Activated T-helper 2 cell treated with anti-CD3 and anti-CD28 coated beads, Interferon-gamma antibody, Interleukin-2, Interleukin-4, amounts not matched to agents 10 μg/mL and 5 μg/mL and 100 μg/mL, durations not matched to agents 14 hours and 24 hours and 36 hours (primary cell): Measurements from ENCODE around the gene MAPK11. TPM values are rescaled to one million over a fixed set of nuclear protein-coding genes. Genes with fewer than 3 reads are reported as not detected.
"Not testable (repeated sequence)": the region's sequence is repeated elsewhere in the genome, so short reads cannot be mapped to it uniquely, and the experiment has no call there.

Experiments
- DNase-seq: peaks from one replicate; pipeline ENCODE4 v3.0.0; 2021; ENCODE audit warnings: low spot score
- H3K27ac Mint-ChIP-seq: one replicate; pipeline ENCODE4 v1.8.0; 2021; ENCODE audit warnings: mixed read lengths
- H3K27me3 Mint-ChIP-seq: one replicate; pipeline ENCODE4 v1.8.0; 2021; ENCODE audit warnings: low read depth, mixed read lengths
- H3K36me3 Mint-ChIP-seq: one replicate; pipeline ENCODE4 v1.8.0; 2021; ENCODE audit warnings: low read depth, mixed read lengths
- H3K4me1 Mint-ChIP-seq: one replicate; pipeline ENCODE4 v1.8.0; 2021; ENCODE audit warnings: low read depth, mixed read lengths
- H3K4me3 Mint-ChIP-seq: one replicate; pipeline ENCODE4 v1.8.0; 2021; ENCODE audit warnings: low read depth, mild to moderate bottlenecking, moderate library complexity, mixed read lengths
- H3K9me3 Mint-ChIP-seq: one replicate; pipeline ENCODE4 v1.8.0; 2021; ENCODE audit warnings: mixed read lengths
- intact Hi-C: fragments of 100-400 bp; cut with micrococcal nuclease; formaldehyde crosslinking; loops from one replicate; pipeline ENCODE4 v1.15.1; 2023
- total RNA-seq: library from RNA; stranded (reverse); gene quantifications from 2 replicates; pipeline ENCODE4 v1.2.3, GENCODE V29; 2022

MAPK11 gene
- total RNA-seq, 1 donor from 2014 or later = 20.9 TPM

GRCh38 chr22:50275181-50276055, 5.2 kb upstream of the MAPK11 start:
- peaks cover 12% of the 10 kb centered on the region for H3K27me3 Mint-ChIP-seq
- H3K4me3 Mint-ChIP-seq = no peak overlapping the region
- no peak for DNase-seq
- intact Hi-C loops = no loop called here
- H3K27ac Mint-ChIP-seq = no peak overlapping the region
- H3K4me1 Mint-ChIP-seq = no peaks in the 10 kb centered on the region
- H3K9me3 Mint-ChIP-seq = no peaks in the 10 kb centered on the region
- H3K36me3 Mint-ChIP-seq = no peaks in the 10 kb centered on the region

- Mint-ChIP-seq H3K27me3 (peaks cover 12% of the 10 kb centered on the region), H3K9me3 (no peaks in the 10 kb centered on the region), H3K27ac (no peak overlapping the region), H3K4me1 (no peaks in the 10 kb centered on the region), H3K36me3 (no peaks in the 10 kb centered on the region), H3K4me3 (no peak overlapping the region)
- no peak for DNase-seq
- intact Hi-C loops = loop anchor here (1.0 to 5.0 kb wide), 3 partner anchors 38 to 68 kb away; partner anchors contain the start of gene DENND6B
These were observed 4.6 kb upstream of the MAPK11 start for GRCh38 chr22:50274771-50275170.

- Mint-ChIP-seq H3K36me3 (no peaks in the 10 kb centered on the region), H3K27ac (no peak overlapping the region), H3K27me3 (peaks cover 12% of the 10 kb centered on the region), H3K9me3 (no peaks in the 10 kb centered on the region), H3K4me1 (no peaks in the 10 kb centered on the region), H3K4me3 (no peak overlapping the region)
- intact Hi-C loops = loop anchor here (1.0 to 5.0 kb wide), 3 partner anchors 38 to 68 kb away; partner anchors contain the start of gene DENND6B
- no peak for DNase-seq
These were observed 4.1 kb upstream of the MAPK11 start for GRCh38 chr22:50274311-50274710.

- DNase-seq, H3K9me3 Mint-ChIP-seq, H3K36me3 Mint-ChIP-seq, H3K4me1 Mint-ChIP-seq, H3K4me3 Mint-ChIP-seq, H3K27ac Mint-ChIP-seq: not testable (repeated sequence)
- H3K27me3 Mint-ChIP-seq = peaks cover 12% of the 10 kb centered on the region
- intact Hi-C loops = loop anchor here (1.0 to 5.0 kb wide), 3 partner anchors 39 to 69 kb away; partner anchors contain the start of gene DENND6B
These were observed 3.6 kb upstream of the MAPK11 start for GRCh38 chr22:50273781-50274180.

- not testable (repeated sequence) for H3K36me3 Mint-ChIP-seq, H3K4me1 Mint-ChIP-seq, H3K27ac Mint-ChIP-seq, H3K9me3 Mint-ChIP-seq, H3K4me3 Mint-ChIP-seq, DNase-seq
- peaks cover 12% of the 10 kb centered on the region for H3K27me3 Mint-ChIP-seq
- intact Hi-C loops = loop anchor here (5.0 kb wide), 2 partner anchors 39 to 54 kb away; partner anchors contain the start of gene DENND6B
These were observed 3.2 kb upstream of the MAPK11 start for GRCh38 chr22:50273352-50273751.

GRCh38 chr22:50272044-50272802, 2.0 kb upstream of the MAPK11 start:
- intact Hi-C loops = loop anchor here (5.0 kb wide), 2 partner anchors 40 to 55 kb away; partner anchors contain the start of gene DENND6B
- no peak for DNase-seq
- Mint-ChIP-seq H3K36me3 (no peaks in the 10 kb centered on the region), H3K9me3 (no peaks in the 10 kb centered on the region), H3K4me3 (no peak overlapping the region), H3K27ac (no peak overlapping the region), H3K27me3 (peaks cover 15% of the 10 kb centered on the region), H3K4me1 (peaks cover 1% of the 10 kb centered on the region)

GRCh38 chr22:50271519-50271970, 1.4 kb upstream of the MAPK11 start:
- no peak overlapping the region for H3K27ac Mint-ChIP-seq
- DNase-seq = peak; percentile 49
- H3K9me3 Mint-ChIP-seq = no peaks in the 10 kb centered on the region
- intact Hi-C loops = loop anchor here (2.0 to 5.0 kb wide), 3 partner anchors 41 to 351 kb away; partner anchors contain the start of gene DENND6B
- no peak overlapping the region for H3K4me3 Mint-ChIP-seq
- peaks cover 15% of the 10 kb centered on the region for H3K27me3 Mint-ChIP-seq
- peaks cover 1% of the 10 kb centered on the region for H3K4me1 Mint-ChIP-seq
- no peaks in the 10 kb centered on the region for H3K36me3 Mint-ChIP-seq

- DNase-seq = peak; percentile 67
- intact Hi-C loops = loop anchor here (2.0 to 5.0 kb wide), 3 partner anchors 41 to 352 kb away; partner anchors contain the start of gene DENND6B
- Mint-ChIP-seq H3K9me3 (no peaks in the 10 kb centered on the region), H3K27me3 (peaks cover 15% of the 10 kb centered on the region), H3K27ac (no peak overlapping the region), H3K4me1 (peaks cover 1% of the 10 kb centered on the region), H3K4me3 (peak overlapping the region; percentile 66), H3K36me3 (no peaks in the 10 kb centered on the region)
These were observed 650 bp upstream of the MAPK11 start for GRCh38 chr22:50270666-50271394.

GRCh38 chr22:50269573-50269969, 609 bp downstream of the MAPK11 start:
- peaks cover 1% of the 10 kb centered on the region for H3K4me1 Mint-ChIP-seq
- intact Hi-C loops = no loop called here

GRCh38 chr22:50268655-50269113, 1.5 kb downstream of the MAPK11 start:
- H3K36me3 Mint-ChIP-seq = no peaks in the 10 kb centered on the region
- H3K9me3 Mint-ChIP-seq = no peaks in the 10 kb centered on the region
- peaks cover 1% of the 10 kb centered on the region for H3K4me1 Mint-ChIP-seq
- no peak for DNase-seq
- intact Hi-C loops = no loop called here
- no peak overlapping the region for H3K27ac Mint-ChIP-seq
- peak overlapping the region; percentile 26 for H3K4me3 Mint-ChIP-seq
- peaks cover 11% of the 10 kb centered on the region for H3K27me3 Mint-ChIP-seq

More at GRCh38 chr22:50269573-50269969, 609 bp downstream of the MAPK11 start:
- Mint-ChIP-seq H3K4me3 (peak overlapping the region; percentile 70), H3K9me3 (no peaks in the 10 kb centered on the region), H3K27me3 (peaks cover 15% of the 10 kb centered on the region), H3K27ac (no peak overlapping the region), H3K36me3 (no peaks in the 10 kb centered on the region)
- no peak for DNase-seq

GRCh38 chr22:50267591-50268390, 2.4 kb downstream of the MAPK11 start:
- Mint-ChIP-seq H3K27ac (no peak overlapping the region), H3K4me1 (peaks cover 1% of the 10 kb centered on the region), H3K4me3 (no peak overlapping the region), H3K36me3 (no peaks in the 10 kb centered on the region), H3K9me3 (no peaks in the 10 kb centered on the region), H3K27me3 (peaks cover 11% of the 10 kb centered on the region)
- peak; percentile 38 for DNase-seq
- intact Hi-C loops = no loop called here
